GM19328 (cell line): ENCODE measurements around the gene EGR4.
A peak's percentile ranks its signal among the peaks of the same experiment; 100 is the strongest.

Source experiments
- ATAC-seq: cut with Tn5 transposase; IDR thresholded peaks from one replicate; pipeline ENCODE4 v1.9.1; 2021; ENCODE audit warnings: mild to moderate bottlenecking, moderate library complexity; ENCODE audit not compliant: unreplicated experiment

The EGR4 gene

DNA sequence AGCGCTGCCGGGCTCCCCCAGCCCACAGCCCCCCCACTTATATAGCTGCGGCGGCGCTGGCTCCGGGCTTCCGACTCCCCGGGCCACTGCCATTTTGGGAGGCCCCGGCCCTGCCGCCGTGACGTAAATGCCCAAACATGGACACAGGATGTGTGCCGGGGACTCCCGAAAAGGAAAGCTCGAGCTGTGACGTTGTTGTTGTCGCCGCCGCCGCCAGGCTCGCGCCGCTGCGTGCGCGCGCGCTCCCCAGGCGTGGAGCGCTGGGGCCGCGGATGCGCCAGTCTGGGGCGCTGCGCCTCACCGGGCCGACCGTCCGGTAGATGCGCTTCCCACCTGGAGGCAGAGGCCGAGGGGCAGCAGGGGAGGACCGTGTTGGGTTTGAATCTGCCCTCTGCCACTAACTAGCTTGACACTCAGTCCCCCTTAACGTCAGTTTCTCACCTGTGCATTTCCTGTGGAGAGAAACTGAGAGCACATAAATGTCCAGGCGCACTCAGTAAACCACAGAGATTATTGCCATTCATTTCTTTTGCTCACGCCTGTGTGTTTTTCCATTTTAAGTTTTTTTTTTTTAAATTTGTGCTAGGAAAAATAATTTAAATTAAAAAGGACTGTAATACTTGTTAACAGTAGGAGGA, at the start of gene EGR4:
EGR4 (minus strand) TSS at position 15 of the 638 bp plus-strand sequence. CDS start 231 bp downstream, outside the sequence.
- ATAC-seq = peak; percentile 91

- no peak for ATAC-seq
These were observed 47.7 kb upstream of the EGR4 start for GRCh38 chr2:73341039-73341438.

GRCh38 chr2:73339201-73339600, 45.9 kb upstream of the EGR4 start:
- no peak for ATAC-seq

- no peak for ATAC-seq
These were observed 44.5 kb upstream of the EGR4 start for GRCh38 chr2:73337828-73338227.

- no peak for ATAC-seq
These were observed 41.3 kb upstream of the EGR4 start for GRCh38 chr2:73334620-73335019.

GRCh38 chr2:73334045-73334444, 40.7 kb upstream of the EGR4 start:
- ATAC-seq = no peak

DNA sequence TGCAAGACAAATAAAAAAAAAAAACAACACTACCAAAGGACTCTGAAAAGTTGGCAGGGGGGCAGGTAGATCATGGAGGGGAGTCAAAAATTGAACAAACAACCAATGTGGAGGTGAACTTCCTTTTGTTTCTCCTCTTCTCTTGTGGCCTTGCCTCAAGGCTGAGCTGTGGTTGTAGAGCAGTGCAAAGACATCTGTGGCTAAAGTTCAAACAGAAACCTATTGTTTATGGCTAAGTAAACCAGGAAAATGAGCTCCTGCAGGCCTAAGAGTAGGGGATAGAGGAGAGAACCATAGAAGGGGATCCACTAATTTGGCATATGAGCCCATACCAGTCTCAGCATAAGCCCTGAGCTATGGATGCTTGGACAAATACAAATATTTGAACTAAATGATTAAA, 40.2 kb upstream of the EGR4 start:
- no peak for ATAC-seq

- no peak for ATAC-seq
These were observed 30.9 kb upstream of the EGR4 start for GRCh38 chr2:73324126-73324725.

- no peak for ATAC-seq
These were observed 30.2 kb upstream of the EGR4 start for GRCh38 chr2:73323551-73323950.

DNA sequence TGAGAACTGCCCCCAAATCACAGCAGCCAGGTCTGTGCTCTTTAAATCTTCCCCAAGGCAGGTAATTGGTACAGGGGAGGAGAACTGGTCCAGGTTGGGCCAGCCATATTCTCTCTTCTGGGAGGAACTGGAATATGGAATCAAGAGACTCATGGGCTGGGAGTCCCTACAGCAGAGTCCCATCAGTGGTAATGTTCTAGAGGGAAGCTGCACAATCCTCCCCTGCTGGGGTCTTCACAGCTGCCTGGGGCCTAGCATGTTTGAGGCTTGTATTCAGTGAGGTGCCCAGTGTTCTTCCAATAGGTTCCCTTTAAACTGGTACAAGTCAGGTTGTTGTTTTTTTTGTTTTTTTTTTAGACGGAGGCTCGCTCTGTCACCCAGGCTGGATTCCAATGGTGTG, 21.1 kb upstream of the EGR4 start:
- ATAC-seq = no peak

GRCh38 chr2:73307720-73308119, 14.4 kb upstream of the EGR4 start:
- no peak for ATAC-seq

DNA sequence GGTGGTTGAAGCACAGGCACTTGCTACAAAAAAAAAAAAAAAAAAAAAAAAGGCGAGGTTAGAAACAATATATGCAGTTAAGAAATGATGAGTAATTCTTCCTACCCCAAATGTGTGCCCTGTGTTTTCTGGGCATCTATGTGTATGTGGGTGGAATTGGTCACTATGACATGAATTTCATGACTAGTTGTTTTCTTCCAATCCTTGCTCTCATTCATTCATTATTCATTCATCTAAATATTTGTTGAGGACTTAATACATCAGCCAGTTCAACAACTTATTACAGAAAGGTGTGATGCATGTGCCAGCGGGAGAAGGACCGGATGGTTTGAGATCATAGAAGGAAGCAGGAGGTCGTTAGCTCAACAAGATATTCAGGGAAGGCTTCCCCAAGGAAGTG, 8.3 kb upstream of the EGR4 start:
- no peak for ATAC-seq

GRCh38 chr2:73300926-73301325, 7.6 kb upstream of the EGR4 start:
- ATAC-seq = no peak

DNA sequence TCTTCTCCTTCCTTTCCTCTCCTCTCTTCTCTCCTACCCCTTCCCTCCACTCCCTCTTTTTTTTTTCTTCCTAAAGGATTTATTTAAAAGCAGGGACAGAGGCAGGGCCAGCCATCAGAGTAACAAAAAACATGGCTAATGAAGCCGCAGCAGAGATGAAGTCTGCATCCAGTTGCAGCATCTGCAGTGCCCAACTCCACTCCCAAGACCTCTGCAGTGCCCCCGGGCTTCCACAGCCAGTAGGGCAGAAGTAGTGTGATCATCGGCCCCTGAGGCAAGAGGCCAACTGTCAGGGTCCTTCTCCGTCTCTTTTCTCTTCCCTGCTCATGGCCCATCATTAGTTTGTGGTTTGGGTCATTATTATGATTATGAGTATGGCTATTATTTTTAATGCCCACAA, 4.2 kb upstream of the EGR4 start:
- no peak for ATAC-seq

GRCh38 chr2:73297151-73297559, 3.8 kb upstream of the EGR4 start:
- ATAC-seq = no peak

DNA sequence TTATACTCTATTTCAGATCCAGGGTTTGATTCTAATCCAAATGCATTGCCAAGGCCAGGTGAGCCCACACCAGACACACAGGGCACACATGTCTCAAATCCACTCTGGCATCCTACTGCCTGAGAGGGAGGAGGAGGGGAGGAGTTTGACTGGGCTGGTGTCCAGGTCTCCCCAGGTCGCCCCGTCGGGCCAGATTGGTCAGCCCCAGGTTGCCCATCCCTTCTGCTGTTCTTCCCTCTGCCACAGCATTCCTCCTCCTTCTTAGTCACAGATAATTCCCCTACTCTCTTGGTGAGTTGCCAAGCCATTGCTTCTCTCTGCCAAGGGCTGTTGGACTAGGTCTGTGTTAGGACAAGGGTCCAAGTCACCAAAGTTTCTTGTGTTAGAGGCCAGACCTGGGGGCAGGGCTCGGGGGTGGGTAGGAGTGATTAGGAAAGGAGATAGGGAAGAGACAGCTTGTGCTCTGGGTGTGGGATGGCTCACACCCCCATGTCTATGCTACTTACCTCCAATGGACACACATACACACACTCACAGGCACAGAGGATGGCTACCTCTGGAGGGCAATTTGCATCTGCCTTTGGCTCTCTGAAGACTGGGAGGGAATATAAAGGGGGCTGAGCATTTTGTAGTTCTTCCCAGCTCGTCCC, 2.5 kb upstream of the EGR4 start:
- no peak for ATAC-seq

- no peak for ATAC-seq
These were observed 891 bp upstream of the EGR4 start for GRCh38 chr2:73294239-73294638.

- no peak for ATAC-seq
These were observed 328 bp downstream of the EGR4 start for GRCh38 chr2:73292906-73293533.

DNA sequence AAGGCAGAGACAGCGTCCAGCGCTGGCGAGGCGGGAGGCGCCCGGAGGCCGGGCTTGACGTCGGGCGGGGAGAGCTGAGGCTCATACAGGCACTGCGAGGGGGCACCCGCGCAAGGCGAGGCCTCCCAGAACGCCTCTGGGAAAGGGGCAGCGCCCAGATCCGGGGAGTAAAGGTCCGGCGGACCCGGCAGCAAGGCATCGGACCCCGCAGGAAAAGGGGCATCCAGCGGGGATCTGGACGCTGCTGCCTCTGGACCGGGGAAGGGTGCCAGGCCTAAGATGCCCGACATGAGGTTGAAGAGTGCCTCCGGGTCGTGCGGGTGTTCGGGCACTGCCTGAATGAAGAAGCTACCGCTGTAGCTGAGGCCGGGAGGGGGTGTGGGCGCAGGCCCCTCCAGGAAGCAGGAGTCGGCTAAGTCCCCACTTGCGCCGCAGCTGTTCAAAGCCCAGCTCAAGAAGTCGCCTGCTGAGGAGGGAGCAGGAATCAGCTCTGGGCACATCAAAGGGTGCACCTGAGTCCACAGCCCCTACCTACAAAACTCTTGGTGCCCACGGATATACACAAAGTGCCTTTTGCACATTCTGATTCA, 937 bp downstream of the EGR4 start:
- ATAC-seq = no peak

- no peak for ATAC-seq
These were observed 1.7 kb downstream of the EGR4 start for GRCh38 chr2:73291461-73292315.

DNA sequence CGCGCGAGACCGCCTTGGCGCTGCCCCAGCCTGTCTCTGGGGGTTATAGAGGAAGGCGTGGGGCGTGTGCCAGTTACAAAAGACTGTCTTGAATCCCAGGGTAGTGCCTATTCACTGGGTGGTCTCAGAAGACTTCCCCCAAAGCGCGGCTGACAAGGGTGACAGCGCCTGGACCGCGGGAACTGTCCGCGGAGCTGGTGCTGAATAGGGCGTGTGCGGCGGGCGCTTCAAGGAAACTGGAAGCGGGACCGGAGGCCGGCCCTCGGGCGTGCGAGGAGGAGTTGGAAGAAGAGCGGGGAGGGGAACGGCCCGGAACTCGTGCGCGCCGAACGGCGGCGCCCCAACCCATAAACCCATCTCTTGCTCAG, 2.3 kb downstream of the EGR4 start:
- no peak for ATAC-seq
